IMR-90 (cell line): Measurements from ENCODE around the gene HSD17B11. TPM values are rescaled to one million over a fixed set of nuclear protein-coding genes. Genes with fewer than 3 reads are reported as not detected.
"Not testable (repeated sequence)": the region's sequence is repeated elsewhere in the genome, so short reads cannot be mapped to it uniquely, and the experiment has no call there.

ENCODE experiments used
- ATAC-seq: fragments of 200-7000 bp; cut with Tn5 transposase; 2 replicates; pipeline ENCODE4 v1.9.1; 2020; ENCODE audit warnings: low read depth, mild to moderate bottlenecking, moderate library complexity
- BruUV-seq: library from RNA; stranded (reverse); fragments of 400-500 nt; replicated peaks from 2 replicates; lab custom pipeline; 2021; lab: Mats Ljungman, UMichigan
- CTCF ChIA-PET: fragments of 300-600 bp; formaldehyde crosslinking; extraction: SDS; loops from one replicate; lab custom pipeline; 2021; ENCODE audit warnings: antibody characterized with exemption; lab: Yijun Ruan, JAX
- POLR2A ChIA-PET: fragments of 300-600 bp; sonication (Branson Sonifier 250); formaldehyde crosslinking; loops from one replicate; lab custom pipeline; 2022; ENCODE audit warnings: antibody characterized with exemption; ENCODE audit not compliant: unreplicated experiment; lab: Charles Lee
- DNase-seq: peaks from one replicate; pipeline ENCODE4 v3.0.0; 2013
- H2AFZ ChIP-seq: replicated peaks from 2 replicates; pipeline ENCODE3; 2013; ENCODE audit warnings: low read length, mild to moderate bottlenecking; ENCODE audit not compliant: poor library complexity
- H2AK5ac ChIP-seq: 2 replicates; pipeline ENCODE4 v1.6.1; 2013; ENCODE audit warnings: low read depth, low read length, inconsistent platforms
- H2AK9ac ChIP-seq: replicated peaks from 2 replicates; pipeline ENCODE3; 2013; ENCODE audit warnings: mild to moderate bottlenecking, low read depth, low read length, moderate library complexity; ENCODE audit not compliant: poor library complexity
- H2BK120ac ChIP-seq: 2 replicates; pipeline ENCODE4 v1.6.1; 2013; ENCODE audit warnings: low read depth, low read length, inconsistent platforms
- H2BK15ac ChIP-seq: 3 replicates; pipeline ENCODE4 v1.6.1; 2013; ENCODE audit warnings: low read depth, low read length, inconsistent platforms
- H2BK20ac ChIP-seq: 2 replicates; pipeline ENCODE4 v1.6.1; 2013; ENCODE audit warnings: low read depth, mild to moderate bottlenecking, inconsistent platforms, low read length, moderate library complexity
- H2BK5ac ChIP-seq: 2 replicates; pipeline ENCODE4 v1.6.1; 2013; ENCODE audit warnings: mild to moderate bottlenecking, low read depth, low read length, inconsistent platforms; ENCODE audit not compliant: poor library complexity, severe bottlenecking
- H3K14ac ChIP-seq: replicated peaks from 2 replicates; pipeline ENCODE4 v1.6.1; 2013; ENCODE audit warnings: low read depth, low read length, inconsistent platforms
- H3K18ac ChIP-seq: 2 replicates; pipeline ENCODE4 v1.6.1; 2013; ENCODE audit warnings: low read depth, low read length, control low read depth
- H3K23ac ChIP-seq: 2 replicates; pipeline ENCODE4 v1.6.1; 2013; ENCODE audit warnings: low read depth, low read length, inconsistent platforms
- H3K27ac ChIP-seq: 2 replicates; pipeline ENCODE4 v1.5.1; 2013; ENCODE audit warnings: mild to moderate bottlenecking, control low read depth, low read length; ENCODE audit not compliant: insufficient read depth
- H3K27me3 ChIP-seq: 2 replicates; pipeline ENCODE4 v1.6.1; 2013; ENCODE audit warnings: low read length; ENCODE audit not compliant: control insufficient read depth, insufficient read depth
- H3K36me3 ChIP-seq: 2 replicates; pipeline ENCODE4 v1.6.1; 2013; ENCODE audit warnings: low read length, mixed read lengths; ENCODE audit not compliant: control insufficient read depth, insufficient read depth
- H3K4ac ChIP-seq: 2 replicates; pipeline ENCODE4 v1.6.1; 2013; ENCODE audit warnings: low read depth, low read length, inconsistent platforms
- H3K4me1 ChIP-seq: 2 replicates; pipeline ENCODE4 v1.6.1; 2013; ENCODE audit warnings: low read length, mixed read lengths; ENCODE audit not compliant: control insufficient read depth, insufficient read depth
- H3K4me2 ChIP-seq: 2 replicates; pipeline ENCODE4 v1.6.1; 2013; ENCODE audit warnings: low read depth, mild to moderate bottlenecking, control low read depth, low read length, moderate library complexity
- H3K4me3 ChIP-seq: 2 replicates; pipeline ENCODE4 v1.5.1; 2013; ENCODE audit warnings: low read depth, mild to moderate bottlenecking, control low read depth, low read length, moderate library complexity; ENCODE audit not compliant: insufficient read depth
- H3K56ac ChIP-seq: 2 replicates; pipeline ENCODE4 v1.6.1; 2013; ENCODE audit warnings: low read length, inconsistent platforms; ENCODE audit not compliant: insufficient read depth; ENCODE audit errors: extremely low read depth
- H3K79me1 ChIP-seq, 2 experiments: 2 replicates each; pipeline ENCODE4 v1.6.1; 2013; ENCODE audit warnings: low read length in 2 of 2, inconsistent platforms in 1 of 2, low read depth in 1 of 2
- H3K9ac ChIP-seq: 2 replicates; pipeline ENCODE4 v1.6.1; 2013; ENCODE audit warnings: low read depth, low read length, control low read depth
- H3K9me1 ChIP-seq: 2 replicates; pipeline ENCODE4 v1.6.1; 2013; ENCODE audit warnings: low read length, inconsistent platforms; ENCODE audit not compliant: insufficient read depth
- H3K9me3 ChIP-seq: 2 replicates; pipeline ENCODE4 v1.6.1; 2013; ENCODE audit warnings: low read length; ENCODE audit not compliant: control insufficient read depth, insufficient read depth
- H4K20me1 ChIP-seq: 2 replicates; pipeline ENCODE4 v1.6.1; 2013; ENCODE audit warnings: low read length, inconsistent platforms; ENCODE audit not compliant: insufficient read depth
- H4K5ac ChIP-seq: 2 replicates; pipeline ENCODE4 v1.6.1; 2013; ENCODE audit warnings: mild to moderate bottlenecking, low read depth, low read length, control low read depth
- H4K8ac ChIP-seq, 2 experiments: 2 replicates each; pipeline ENCODE4 v1.6.1; 2013; ENCODE audit warnings: low read depth in 2 of 2, low read length in 2 of 2, control low read depth in 1 of 2, inconsistent platforms in 1 of 2
- H4K91ac ChIP-seq: 2 replicates; pipeline ENCODE4 v1.6.1; 2013; ENCODE audit warnings: low read depth, low read length, inconsistent platforms; ENCODE audit not compliant: insufficient read depth
- WGBS, 2 experiments: methylation state at CpG; one replicate each; pipeline versions ENCODE4 v1.1.5 to v1.1.7; 2013; ENCODE audit warnings: missing lambda C conversion rate in 2 of 2; ENCODE audit not compliant: insufficient read length in 1 of 2; ENCODE audit errors: extremely low coverage in 2 of 2; 5-methylcytosine and 5-hydroxymethylcytosine counted together
- dilution Hi-C: fragments of 300-500 bp; cut with HindIII; formaldehyde crosslinking; loops from one replicate; pipeline ENCODE4 v1.14.3; 2018; ENCODE audit warnings: low sequenced_read_pairs; ENCODE audit not compliant: unreplicated experiment
- in situ Hi-C: fragments of 300-500 bp; cut with MboI; formaldehyde crosslinking; loops from 3 replicates; pipeline ENCODE4 v1.14.3; 2019; ENCODE audit warnings: low sequenced_read_pairs, inconsistent platforms, mixed read lengths
- intact Hi-C: fragments of 100-400 bp; cut with micrococcal nuclease; formaldehyde crosslinking; loops from 2 replicates; pipeline ENCODE4 v1.10.0; 2022
- polyA plus RNA-seq, 3 experiments: library from polyadenylated mRNA; depleted of rRNA; stranded (reverse); fragments of >200 nt; gene quantifications; 2 replicates each; pipeline ENCODE4 v1.2.3, GENCODE V29; 2012; ENCODE audit warnings: low replicate concordance in 1 of 3
- total RNA-seq: library from RNA; depleted of rRNA; stranded (reverse); fragments of >200 nt; gene quantifications from 2 replicates; pipeline ENCODE4 v1.2.3, GENCODE V29; 2012

The HSD17B11 gene
- total and polyA plus RNA-seq, 2 of the 4 experiments (the other 2 are of a cell fraction) = 11.3 to 12.0 TPM

DNA sequence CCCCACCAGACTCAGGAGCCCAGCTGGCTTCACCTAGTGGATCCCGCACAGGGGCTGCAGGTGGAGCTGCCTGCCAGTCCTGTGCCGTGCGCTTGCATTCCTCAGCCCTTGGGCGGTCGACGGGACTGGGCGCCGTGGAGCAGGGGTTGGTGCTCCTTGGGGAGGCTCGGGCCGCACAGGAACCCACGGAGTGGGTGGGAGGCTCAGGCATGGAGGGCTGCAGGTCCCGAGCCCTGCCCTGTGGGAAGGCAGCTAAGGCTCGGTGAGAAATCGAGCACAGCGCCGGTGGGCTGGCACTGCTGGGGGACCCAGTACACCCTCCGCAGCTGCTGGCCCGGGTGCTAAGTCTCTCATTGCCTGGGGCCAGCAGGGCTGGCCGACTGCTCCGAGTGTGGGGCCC is 4.9 kb upstream of the HSD17B11 start:
- H3K56ac ChIP-seq, H2BK120ac ChIP-seq, DNase-seq, H3K18ac ChIP-seq, H3K79me1 ChIP-seq, H3K9ac ChIP-seq, H4K20me1 ChIP-seq, ATAC-seq, H2AK5ac ChIP-seq, H3K23ac ChIP-seq, dilution Hi-C loops, POLR2A ChIA-PET, H2AK9ac ChIP-seq, H3K4ac ChIP-seq, H4K8ac ChIP-seq, H3K4me2 ChIP-seq, H3K27ac ChIP-seq, intact Hi-C loops, H3K9me1 ChIP-seq, H4K91ac ChIP-seq, H3K14ac ChIP-seq, H3K4me3 ChIP-seq, H3K9me3 ChIP-seq, H2BK15ac ChIP-seq, H3K4me1 ChIP-seq, BruUV-seq, H3K27me3 ChIP-seq, H2BK5ac ChIP-seq, H2AFZ ChIP-seq, H4K5ac ChIP-seq, H3K36me3 ChIP-seq, in situ Hi-C loops, H2BK20ac ChIP-seq: not testable (repeated sequence)
- CTCF ChIA-PET = interaction anchor here (1.5 kb wide), 1 partner anchor 20 kb away, joined by 3 read pairs; no protein-coding TSS in a partner anchor
- WGBS, 2 experiments = no CpG with 5 or more reads among the region's 20 CpGs

DNA sequence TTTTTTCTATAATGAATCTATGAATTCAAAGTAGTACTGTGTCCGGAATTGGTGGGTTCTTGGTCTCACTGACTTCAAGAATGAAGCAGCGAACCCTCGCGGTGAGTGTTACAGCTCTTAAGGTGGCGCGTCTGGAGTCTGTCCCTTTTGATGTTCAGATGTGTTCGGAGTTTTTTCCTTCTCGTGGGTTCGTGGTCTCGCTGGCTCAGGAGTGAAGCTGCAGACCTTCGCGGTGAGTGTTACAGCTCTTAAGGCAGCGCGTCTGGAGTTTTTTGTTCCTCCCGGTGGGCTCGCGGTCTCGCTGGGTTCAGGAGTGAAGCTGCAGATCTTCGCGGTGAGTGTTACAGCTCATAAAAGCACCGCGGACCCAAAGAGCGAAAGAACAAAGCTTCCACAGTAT is 4.1 kb upstream of the HSD17B11 start:
- H3K27ac ChIP-seq, H4K20me1 ChIP-seq, H3K79me1 ChIP-seq, H3K23ac ChIP-seq, H2BK15ac ChIP-seq, H2AK9ac ChIP-seq, H3K14ac ChIP-seq, BruUV-seq, H3K27me3 ChIP-seq, H2AFZ ChIP-seq, H3K4ac ChIP-seq, H3K36me3 ChIP-seq, dilution Hi-C loops, H3K9me1 ChIP-seq, H3K4me2 ChIP-seq, H4K8ac ChIP-seq, H4K91ac ChIP-seq, ATAC-seq, DNase-seq, H2BK120ac ChIP-seq, in situ Hi-C loops, H3K9me3 ChIP-seq, H4K5ac ChIP-seq, H3K56ac ChIP-seq, H3K4me1 ChIP-seq, H2AK5ac ChIP-seq, H3K4me3 ChIP-seq, intact Hi-C loops, H3K18ac ChIP-seq, H2BK20ac ChIP-seq, H3K9ac ChIP-seq, POLR2A ChIA-PET, H2BK5ac ChIP-seq: not testable (repeated sequence)
- WGBS, 2 experiments = 92% methylated on average over 21 of the region's 23 CpGs; no CpG with 5 or more reads in 1 of the 2 experiments
- CTCF ChIA-PET = interaction anchor here (0.6 to 1.5 kb wide), 3 partner anchors 13 to 52 kb away, joined by 3 to 7 read pairs (median 4); no protein-coding TSS in a partner anchor
